Medulla oblongata (tissue), 1 donor: ENCODE data around the gene NXT1.

Experiments used
- DNase-seq: peaks from one replicate; pipeline ENCODE4 v3.0.0-alpha.2; 2015; ENCODE audit errors: extremely low spot score

The NXT1 gene

DNA sequence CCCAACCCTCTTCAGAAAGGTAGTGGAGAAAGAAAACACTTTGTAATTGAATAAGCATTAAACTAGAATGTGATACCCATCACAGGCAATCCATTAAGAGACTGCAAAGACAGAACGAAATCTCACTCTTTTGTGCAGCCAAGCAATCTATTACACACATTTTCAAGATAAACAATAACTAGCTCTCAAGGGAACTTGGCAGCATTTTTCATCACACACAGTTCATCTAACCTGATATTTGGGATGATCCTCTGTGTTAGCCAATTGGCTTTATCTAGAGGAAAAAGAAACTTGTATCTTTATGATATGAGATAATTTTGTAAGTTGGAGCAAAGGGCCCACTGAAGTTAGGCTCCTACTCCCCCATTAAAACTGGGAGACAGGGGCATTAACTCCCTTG, 9.9 kb downstream of the NXT1 start:
- DNase-seq = no peak

DNA sequence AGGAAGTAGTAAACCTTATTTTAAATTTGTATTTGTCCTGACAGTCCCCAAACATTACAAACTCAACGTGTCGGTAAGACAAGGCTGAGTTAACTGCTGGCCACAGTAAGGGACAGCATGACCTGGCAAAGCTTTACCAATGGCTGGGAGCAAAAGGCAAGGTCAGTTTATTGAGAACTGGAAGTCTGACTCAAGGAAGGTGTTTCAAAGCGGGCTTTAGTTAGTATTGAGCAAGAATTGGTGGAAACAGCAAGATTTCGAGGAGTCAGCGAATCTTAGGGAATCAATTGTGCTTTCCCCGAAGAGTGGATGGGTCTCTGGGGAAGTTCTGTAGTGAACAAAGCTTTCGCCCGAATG, 10.5 kb downstream of the NXT1 start:
- DNase-seq = peak; percentile 53

DNA sequence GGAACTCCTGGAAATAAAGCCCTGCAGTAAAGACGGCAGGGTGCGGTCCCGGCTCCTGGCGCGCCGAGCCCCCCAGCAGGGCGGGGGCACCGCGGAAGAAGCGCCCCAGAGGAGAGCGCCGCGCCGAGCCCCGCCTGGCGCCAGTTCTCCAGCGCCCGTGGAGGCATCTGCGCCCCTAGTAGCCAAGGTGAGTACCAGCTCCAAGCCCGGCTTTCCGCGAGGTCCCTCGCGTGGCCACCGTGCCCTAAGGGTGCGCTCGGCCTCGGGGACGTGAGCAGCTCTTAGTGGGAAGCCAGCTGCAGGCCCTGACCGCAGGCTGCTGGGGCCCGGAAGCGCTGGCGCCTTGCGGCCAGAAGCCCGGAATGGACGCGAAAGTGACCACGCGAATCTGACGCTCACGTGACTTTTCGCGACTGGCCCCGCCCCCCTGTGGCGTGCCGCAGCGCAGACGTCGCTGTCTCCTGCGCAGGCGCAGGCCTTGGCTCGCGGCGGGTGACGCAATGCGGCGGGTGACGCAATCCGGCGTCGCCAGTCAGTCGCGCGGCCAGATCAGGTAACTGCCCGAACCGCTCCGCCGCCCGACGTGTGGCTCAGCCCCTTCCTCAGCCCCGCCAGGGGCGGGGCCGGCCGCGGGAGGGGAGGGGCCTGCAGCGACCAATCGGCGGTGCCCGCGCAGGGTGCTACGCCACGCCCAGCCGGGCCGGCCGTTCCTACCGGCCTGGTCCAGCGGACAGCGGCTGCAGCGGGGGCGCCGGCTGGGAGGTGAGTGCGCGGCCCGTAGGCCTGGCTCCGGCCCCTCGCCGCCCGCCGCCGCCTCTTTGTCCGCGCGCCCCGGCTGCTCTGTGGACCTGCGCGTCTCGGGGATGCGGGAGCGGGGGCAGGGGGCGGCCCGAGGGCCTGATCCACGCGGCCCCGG, 11.1 kb downstream of the NXT1 start, which contains the start of gene GZF1:
Gene GZF1 (plus strand): TSS at position 707 of the 916 bp plus-strand sequence. CDS start 2,202 bp downstream, outside the sequence.
- peak; percentile 99 for DNase-seq

DNA sequence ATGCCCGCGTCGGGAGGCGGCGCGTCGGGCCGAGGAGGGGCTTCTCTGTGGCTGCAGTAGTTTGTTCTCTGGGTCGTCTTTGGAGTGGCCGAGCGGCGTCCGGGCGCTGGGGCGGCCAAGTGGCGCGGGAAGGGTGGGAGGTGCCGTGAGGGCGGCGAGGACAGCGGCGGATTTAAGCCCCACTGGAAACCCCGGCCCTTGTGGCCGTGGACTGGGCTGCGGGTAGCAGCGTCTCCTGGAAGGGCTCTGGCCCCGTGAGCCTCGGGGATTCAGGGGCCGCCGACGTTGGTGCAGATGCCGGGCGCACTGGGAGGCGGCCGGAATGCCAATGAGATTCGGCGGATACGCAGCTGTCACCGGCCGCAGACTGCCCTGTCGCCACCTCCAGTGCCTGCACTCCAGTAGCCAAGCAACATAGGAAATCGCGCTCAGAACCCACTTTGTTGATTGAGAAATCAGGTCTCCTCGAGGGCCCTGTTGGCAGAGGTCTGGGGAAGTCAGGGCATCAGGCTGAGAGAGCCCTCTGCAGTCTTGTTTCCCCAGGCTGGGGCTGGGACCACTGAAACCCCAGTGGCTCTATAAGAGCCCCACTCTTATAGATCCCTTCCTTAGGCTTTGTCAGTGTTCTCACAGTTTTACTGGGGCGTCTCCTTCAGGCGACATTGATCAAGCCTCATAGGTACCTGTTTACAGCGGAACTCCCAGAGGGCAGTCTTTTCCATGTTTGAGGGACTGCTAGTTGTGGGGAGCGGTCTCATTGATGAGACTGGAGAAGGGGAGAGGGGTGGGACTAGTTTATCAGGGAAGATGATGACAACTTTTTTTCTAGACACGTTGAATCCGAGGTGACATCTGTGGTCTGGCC, 12.0 kb downstream of the NXT1 start:
- DNase-seq = peak; percentile 48

DNA sequence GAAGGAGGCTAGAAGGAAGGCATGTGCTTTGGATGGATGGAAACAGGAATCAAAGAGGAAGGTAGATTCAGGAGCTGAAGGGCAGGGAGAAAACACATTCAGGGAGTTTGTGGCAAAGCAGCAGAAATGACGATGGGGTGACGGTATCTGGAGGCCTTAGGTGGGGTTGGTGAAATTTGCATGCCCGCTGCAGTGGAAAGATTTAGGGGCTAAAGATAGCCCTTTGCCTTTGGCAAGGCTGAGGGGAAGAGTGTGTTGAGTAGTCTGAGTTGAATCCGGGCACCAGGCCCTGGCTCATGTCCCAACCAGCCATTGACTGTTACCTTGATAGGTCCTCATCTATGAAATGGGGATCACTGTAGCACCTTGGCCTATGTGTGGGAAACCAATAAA, 12.7 kb downstream of the NXT1 start:
- DNase-seq = no peak

DNA sequence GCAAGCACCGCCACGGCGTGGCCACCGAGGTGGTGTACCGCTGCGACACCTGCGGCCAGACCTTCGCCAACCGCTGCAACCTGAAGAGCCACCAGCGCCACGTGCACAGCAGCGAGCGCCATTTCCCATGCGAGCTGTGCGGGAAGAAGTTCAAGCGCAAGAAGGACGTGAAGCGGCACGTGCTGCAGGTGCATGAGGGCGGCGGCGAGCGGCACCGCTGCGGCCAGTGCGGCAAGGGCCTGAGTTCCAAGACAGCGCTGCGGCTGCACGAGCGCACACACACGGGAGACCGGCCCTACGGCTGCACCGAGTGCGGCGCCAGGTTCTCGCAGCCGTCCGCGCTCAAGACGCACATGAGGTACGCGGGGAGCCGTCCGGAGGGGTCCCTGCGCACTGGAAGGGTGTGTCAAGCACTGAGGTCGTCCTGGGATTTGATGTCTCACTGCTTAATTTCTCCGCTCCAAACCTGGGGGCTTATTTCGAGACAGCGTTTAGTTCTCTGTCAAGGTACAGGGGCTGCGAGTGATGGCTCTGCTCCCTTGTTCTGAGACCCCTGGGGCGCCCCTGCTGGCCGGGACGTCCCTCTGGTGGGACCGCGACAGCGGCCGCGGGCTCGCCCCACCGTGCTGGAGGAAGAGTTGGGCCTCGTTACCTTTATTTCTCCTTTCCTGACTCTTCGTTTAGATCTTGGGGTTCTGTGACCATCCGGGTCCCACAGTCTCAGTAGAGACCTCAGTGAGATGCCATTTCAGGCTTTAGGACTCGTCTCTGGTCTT, 15.0 kb downstream of the NXT1 start:
- DNase-seq = no peak

DNA sequence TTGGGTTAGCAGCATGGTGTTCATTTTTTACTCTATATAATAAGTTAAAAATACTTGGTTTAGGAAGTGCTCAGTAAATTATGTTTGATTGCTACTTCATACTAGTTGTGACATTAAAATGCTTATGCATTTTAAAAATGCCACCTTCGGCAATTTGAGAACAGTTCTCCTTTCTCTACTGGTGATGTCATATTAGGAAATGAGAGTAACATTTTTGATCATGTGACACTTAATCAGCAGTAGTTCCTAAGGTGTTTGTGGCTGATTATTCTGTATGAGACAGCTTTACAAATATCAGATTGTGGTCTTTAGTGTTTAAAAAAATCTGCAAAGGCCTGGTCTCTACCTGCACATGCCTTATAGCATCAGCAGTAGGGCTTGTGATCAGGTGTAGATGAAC, 15.8 kb downstream of the NXT1 start:
- DNase-seq = no peak

DNA sequence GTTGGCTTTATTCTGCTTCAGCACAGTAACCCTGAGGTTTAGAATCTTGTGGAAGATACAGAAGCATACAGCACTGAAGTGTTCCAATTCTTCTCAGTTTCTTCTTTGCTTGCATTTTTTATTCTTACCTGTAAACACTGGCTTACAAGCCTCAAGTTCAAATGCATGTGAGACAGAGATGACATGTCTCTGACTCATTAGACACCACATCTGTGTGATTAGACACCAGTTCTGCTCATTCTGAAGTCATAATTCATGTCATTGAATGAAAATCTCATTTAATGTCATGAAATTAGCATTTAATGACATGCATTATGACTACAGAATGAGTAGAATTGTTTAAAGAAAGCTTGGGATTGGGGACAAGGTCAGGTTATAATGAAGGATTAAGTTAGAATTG, 17.2 kb downstream of the NXT1 start:
- DNase-seq = no peak

DNA sequence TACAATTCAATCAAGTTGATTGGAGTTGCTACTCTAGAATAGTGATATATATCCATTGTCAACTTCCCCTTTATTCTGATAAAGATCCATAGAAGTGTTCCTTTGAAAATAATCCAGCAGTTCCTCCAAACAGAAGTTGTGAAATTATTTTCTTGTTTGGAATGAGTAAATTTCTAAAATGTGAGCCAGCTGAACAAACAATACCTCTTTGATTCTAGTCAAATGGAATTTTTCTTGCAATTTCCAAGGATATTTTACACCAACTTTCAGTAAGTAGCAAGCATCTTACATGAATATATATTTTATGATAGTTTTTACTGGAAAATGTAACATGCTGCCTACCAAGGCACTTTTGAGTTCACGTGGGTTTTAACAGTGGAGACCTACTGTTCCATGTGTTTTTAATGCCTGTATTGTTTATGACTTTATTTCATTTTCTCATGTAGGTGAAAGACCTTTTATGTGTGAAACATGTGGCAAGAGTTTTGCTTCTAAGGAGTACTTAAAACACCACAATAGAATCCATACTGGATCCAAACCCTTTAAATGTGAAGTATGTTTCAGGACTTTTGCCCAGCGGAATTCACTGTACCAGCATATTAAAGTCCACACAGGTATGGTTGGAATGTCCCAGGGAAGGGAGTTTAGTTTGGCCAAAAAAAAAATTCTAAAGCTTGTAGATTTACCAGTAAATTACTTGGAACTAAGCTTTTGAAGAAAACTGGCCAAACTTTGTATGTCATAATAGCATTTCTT, 17.9 kb downstream of the NXT1 start:
- no peak for DNase-seq

DNA sequence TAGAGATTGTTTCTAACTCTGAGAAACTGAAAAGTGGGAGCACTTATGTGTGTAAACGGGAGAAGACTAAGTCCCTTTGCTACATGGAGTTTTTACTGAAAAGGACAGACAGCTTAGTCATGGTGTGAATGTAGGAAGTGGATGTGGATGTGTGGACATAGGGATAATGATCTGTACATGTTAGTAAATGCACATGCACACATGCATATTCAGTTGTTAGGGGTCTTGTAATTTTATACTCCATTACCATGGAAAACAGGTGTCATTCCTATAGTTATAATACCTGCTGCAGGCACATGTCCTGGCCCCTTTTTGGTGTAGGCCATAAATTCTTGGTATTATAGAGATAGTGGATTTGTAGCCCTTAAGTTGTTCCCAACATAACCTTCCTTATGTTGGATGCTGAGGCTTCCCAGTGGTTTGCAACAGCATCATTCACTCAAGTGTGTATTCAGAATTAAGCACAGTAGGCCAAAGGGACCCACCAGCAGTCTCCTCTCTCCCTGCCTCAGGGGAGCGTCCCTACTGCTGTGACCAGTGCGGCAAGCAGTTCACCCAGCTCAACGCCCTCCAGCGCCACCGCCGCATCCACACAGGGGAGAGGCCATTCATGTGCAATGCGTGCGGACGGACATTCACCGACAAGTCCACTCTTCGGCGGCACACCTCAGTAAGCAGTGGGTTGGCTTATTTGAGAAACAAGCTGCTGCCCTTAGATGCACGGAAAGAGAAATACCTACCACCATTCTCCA, 18.7 kb downstream of the NXT1 start:
- DNase-seq = no peak

DNA sequence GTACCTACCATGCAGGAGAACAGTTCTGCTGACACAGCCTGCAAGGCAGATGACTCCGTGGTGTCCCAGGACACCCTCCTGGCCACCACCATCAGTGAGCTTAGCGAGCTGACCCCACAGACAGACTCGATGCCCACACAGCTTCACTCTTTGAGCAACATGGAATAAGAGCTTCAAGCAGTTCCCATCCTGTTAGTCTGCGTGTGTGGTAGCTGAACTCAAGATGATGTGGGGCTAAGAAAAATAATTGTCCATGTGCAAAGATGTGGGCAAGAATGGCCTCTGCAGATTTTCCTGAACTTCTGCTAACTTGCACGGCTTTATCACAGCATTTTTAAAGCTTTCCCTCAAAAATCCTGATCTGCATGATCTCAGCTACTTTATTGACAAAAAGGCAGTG, 19.7 kb downstream of the NXT1 start:
- no peak for DNase-seq

DNA sequence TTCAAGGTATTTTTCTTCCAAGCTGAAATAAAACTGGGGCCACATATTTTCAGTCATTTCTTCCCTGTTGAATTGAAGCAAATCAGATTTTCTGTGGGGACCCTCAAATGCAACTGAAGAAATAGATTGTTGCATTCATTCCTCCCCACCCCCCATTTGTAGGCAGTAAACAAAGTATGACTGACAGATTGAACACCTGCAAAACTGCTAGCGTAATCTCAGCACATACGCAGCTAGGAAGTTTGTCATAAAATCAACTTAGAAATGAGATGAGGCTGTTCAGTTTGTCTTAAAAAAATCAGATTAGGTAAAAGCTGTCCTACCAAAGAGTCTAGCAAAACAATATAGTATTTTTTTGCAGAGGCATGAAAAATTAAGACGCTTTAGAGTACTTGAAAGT, 20.3 kb downstream of the NXT1 start:
- no peak for DNase-seq

DNA sequence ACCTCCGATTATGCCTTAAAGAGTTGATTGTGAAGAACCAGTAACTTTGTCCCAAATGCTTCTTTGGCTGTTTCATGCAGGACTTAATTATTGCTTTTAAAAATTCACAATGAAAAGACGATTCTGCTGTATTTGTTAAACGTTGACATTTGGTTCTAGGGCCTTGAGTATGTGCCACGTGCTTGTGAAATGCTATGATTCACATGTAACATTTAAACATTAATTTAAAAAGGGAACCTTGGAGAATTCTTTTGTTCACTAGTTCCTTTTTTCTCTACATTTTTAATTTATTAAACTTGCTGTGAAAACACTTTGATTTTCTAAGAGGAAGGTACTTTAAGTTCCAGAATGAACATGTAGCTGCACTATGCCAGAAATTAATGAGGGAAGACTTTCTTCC, 20.9 kb downstream of the NXT1 start:
- DNase-seq = no peak

DNA sequence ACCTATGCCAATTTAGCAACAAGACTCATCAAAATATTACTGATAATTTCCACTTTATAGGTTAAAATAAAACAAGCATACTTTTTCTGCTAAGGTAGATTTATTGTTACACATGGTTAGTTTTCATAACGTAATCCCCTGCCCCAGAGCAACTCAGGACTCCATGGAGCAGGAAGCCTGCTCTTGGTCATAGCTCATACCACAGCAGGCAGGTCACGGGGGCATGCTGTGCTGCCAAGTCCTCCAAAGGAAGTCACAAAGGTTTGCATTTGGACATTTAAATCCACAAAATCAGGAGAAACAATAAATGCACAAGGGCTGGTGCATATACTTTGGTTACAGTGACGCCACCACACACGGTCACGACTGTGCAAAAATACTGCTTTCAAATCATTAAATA, 23.9 kb downstream of the NXT1 start:
- DNase-seq = no peak

DNA sequence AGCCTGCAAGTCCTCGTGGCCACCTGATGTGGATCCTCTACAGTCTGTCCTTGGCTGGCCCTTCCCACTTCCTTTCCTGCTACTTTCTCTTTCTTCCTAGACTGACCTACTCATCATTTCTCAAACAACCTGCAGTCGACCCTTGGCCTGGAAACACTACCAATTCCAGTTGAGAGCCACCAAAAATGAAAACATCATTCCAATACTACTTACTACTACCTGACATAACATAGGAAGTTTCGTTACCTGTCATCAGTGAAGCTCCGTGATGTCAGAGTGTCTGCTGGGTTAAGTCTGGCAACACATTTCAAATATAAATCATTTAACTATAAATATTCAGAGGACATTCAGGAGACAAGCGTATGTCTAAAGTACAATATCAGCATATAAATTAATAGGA, 25.2 kb downstream of the NXT1 start:
- DNase-seq = no peak

DNA sequence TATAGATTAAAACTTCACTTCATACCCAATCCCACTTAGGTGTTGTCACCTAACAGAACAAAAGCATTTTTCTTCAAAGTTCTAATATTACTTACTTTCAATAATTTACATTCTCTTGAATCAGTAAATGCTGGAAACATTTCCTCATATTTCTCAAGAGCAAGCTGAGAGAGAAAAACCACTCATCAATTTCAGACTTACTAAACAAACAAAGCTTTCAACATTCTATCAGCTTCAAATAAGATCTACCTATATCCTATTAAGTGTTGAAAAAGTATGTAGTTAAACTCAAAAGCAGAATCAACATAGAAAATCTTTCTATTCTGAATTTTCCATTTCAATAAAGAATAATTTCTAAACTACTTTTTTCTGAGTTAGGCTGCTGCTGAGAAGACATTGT, 29.2 kb downstream of the NXT1 start:
- no peak for DNase-seq

DNA sequence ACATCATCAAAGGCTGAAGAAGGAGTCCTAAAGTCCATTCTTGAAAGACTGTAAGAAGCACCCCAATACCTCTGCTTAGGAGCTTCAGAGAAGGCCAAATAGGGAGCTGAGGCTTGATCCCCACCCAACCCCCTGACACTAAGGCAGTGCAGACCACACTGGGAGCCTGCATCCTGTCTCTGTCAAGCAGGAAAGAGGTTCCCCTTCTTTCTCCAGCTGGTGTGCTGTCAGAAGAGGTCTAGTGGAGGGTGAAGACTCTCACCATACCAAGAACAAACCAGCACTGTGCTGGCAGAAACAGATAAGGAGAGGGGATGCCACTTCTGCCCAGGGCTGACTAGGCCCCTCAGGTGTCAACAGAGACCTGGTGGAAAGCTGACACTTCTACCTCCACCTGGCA, 31.3 kb downstream of the NXT1 start:
- DNase-seq = no peak

DNA sequence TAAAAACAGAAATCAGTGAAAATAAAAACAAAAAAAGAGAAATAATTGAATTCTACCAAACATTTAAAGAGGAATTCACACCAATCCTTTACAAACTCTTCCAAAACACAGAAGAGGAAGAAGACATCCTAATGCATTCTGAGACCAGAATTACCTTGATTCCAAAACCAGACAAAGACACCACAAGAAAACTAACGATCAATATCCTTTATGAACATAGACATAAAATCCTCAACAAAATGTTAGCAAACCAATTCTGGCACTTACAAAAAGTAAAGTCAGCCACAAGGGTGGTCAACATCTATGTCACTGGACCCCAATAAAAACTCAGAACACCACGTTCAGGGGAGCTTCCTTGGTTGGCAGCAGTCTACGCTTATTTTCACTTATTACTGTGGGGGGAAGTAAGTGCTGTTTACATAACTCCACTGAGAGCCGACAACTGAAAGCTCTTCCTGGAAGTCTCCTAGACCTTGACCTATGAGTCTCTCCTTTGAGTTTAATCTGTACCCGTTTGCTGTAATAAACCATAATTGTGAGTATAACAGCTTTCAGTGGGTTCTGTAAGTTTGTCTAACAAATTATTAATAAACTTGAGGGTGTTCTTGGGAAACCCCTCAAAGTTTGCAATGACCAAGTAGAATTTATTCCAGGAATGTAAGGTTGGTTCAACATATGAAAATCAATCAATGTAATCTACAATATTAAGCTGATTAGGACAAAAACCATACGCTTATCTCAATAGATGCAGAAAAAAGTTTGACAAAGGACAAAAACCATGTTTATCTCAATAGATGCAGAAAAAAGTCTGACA, 35.9 kb downstream of the NXT1 start:
- no peak for DNase-seq

DNA sequence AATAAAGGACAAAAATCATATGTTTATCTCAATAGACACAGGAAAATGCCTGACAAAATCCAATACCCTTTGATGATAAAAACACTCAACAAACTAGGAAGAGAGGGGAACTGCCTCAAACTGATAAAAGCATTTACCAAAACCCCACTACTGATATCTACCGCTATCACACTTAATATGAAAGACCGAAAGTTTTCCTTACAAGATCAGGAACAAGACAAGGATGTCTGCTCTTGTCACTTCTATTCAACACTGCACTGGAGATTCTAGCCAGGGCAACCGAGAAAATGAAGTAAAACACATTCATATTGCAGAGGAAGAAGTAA, 36.5 kb downstream of the NXT1 start:
- DNase-seq = no peak
